ENCODE measurements around the gene UNG. TPM values are rescaled to one million over a fixed set of nuclear protein-coding genes. Genes with fewer than 3 reads are reported as not detected.

The UNG gene
- total and polyA plus RNA-seq, 2 of the 4 experiments (the other 2 are of a cell fraction) = 13.3 to 16.0 TPM

DNA sequence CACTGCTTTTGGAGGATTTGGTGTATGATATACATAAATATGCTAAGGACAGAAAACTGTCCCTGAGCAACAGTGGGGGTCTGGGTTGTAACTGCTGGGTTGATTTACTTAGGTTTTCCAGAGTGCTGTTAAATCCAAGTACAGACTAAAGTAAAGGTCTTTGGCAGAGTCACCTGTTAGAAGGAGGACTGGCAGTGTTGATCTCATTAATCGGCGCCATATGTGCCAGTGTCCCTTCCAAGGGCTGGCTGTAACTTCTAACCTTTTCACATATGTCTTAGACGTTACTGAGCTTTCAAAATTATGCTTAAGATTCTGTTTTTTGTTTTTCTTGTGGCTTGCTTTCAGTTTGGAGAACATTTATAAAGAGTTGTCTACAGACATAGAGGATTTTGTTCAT, 5.1 kb downstream of the UNG start:
- Histone ChIP-seq H2AK5ac (ENCODE audit: low read depth, low read length) (no peak overlapping the region), H3K79me1 (ENCODE audit: low read depth in 1 of 2, low read length in 2 of 2) (peaks cover 14 to 28% of the 10 kb centered on the region in 2 experiments), H2AFZ (replicated peaks; ENCODE audit: low read length, poor library complexity) (no peak overlapping the region), H3K9me3 (ENCODE audit: control insufficient read depth, insufficient read depth, low read length) (no peaks in the 10 kb centered on the region), H3K36me3 (ENCODE audit: control insufficient read depth, insufficient read depth, low read length) (peaks cover 38% of the 10 kb centered on the region), H2AK9ac (replicated peaks; ENCODE audit: low read depth, low read length, poor library complexity) (no peak overlapping the region), H4K20me1 (ENCODE audit: insufficient read depth, low read length) (no peaks in the 10 kb centered on the region), H4K5ac (ENCODE audit: low read depth, low read length) (no peak overlapping the region), H3K27me3 (ENCODE audit: control insufficient read depth, insufficient read depth, low read length) (no peaks in the 10 kb centered on the region), H3K14ac (replicated peaks; ENCODE audit: low read depth, low read length) (no peak overlapping the region), H2BK120ac (ENCODE audit: low read depth, low read length) (no peak overlapping the region), H2BK20ac (ENCODE audit: low read depth, low read length) (no peak overlapping the region), H3K18ac (ENCODE audit: low read depth, low read length) (no peak overlapping the region), H3K56ac (ENCODE audit: extremely low read depth, insufficient read depth, low read length) (no peak overlapping the region), H3K4me2 (ENCODE audit: low read depth, low read length) (no peak overlapping the region), H2BK15ac (ENCODE audit: low read depth, low read length) (no peak overlapping the region), H3K23ac (ENCODE audit: low read depth, low read length) (no peak overlapping the region), H3K27ac (ENCODE audit: insufficient read depth, low read length) (no peak overlapping the region), H3K9me1 (ENCODE audit: insufficient read depth, low read length) (0 out of 2 replicates have a peak, but pooled peaks cover 3% of the 10 kb centered on the region), H3K4me1 (ENCODE audit: control insufficient read depth, insufficient read depth, low read length) (no peaks in the 10 kb centered on the region), H4K8ac (ENCODE audit: low read depth in 2 of 2, low read length in 2 of 2) (no peak overlapping the region), H4K91ac (ENCODE audit: insufficient read depth, low read depth, low read length) (no peak overlapping the region), H3K9ac (ENCODE audit: low read depth, low read length) (no peak overlapping the region), H2BK5ac (ENCODE audit: low read depth, low read length, poor library complexity, severe bottlenecking) (no peak overlapping the region), H3K4me3 (ENCODE audit: insufficient read depth, low read depth, low read length) (no peak overlapping the region), H3K4ac (ENCODE audit: low read depth, low read length) (no peak overlapping the region)
- ChIA-PET CTCF (no interaction called here), POLR2A (ENCODE audit: unreplicated experiment) (no interaction called here)
- TF ChIP-seq MAZ (IDR thresholded peaks at IDR 0.05; ENCODE audit: borderline replicate concordance, low read depth, low read length) (no peak), RCOR1 (IDR thresholded peaks at IDR 0.05; ENCODE audit: insufficient replicate concordance, low read length) (no peak), CEBPB (IDR thresholded peaks at IDR 0.05; ENCODE audit: low read depth, low read length) (no peak), POLR2A (IDR thresholded peaks at IDR 0.05; ENCODE audit: low read depth, low read length) (no peak), CHD1 (IDR thresholded peaks at IDR 0.05; ENCODE audit: low read depth, low read length) (no peak), RFX5 (IDR thresholded peaks at IDR 0.05; ENCODE audit: low read depth, low read length) (no peak), NFE2L2 (IDR thresholded peaks at IDR 0.05; ENCODE audit: low read depth, low read length) (no peak)
- TF ChIP-seq, protein P1, sequence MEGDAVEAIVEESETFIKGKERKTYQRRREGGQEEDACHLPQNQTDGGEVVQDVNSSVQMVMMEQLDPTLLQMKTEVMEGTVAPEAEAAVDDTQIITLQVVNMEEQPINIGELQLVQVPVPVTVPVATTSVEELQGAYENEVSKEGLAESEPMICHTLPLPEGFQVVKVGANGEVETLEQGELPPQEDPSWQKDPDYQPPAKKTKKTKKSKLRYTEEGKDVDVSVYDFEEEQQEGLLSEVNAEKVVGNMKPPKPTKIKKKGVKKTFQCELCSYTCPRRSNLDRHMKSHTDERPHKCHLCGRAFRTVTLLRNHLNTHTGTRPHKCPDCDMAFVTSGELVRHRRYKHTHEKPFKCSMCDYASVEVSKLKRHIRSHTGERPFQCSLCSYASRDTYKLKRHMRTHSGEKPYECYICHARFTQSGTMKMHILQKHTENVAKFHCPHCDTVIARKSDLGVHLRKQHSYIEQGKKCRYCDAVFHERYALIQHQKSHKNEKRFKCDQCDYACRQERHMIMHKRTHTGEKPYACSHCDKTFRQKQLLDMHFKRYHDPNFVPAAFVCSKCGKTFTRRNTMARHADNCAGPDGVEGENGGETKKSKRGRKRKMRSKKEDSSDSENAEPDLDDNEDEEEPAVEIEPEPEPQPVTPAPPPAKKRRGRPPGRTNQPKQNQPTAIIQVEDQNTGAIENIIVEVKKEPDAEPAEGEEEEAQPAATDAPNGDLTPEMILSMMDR (conservative IDR thresholded peaks at IDR 0.05; ENCODE audit: low read depth, low read length) = no peak
- TF ChIP-seq, protein P2, sequence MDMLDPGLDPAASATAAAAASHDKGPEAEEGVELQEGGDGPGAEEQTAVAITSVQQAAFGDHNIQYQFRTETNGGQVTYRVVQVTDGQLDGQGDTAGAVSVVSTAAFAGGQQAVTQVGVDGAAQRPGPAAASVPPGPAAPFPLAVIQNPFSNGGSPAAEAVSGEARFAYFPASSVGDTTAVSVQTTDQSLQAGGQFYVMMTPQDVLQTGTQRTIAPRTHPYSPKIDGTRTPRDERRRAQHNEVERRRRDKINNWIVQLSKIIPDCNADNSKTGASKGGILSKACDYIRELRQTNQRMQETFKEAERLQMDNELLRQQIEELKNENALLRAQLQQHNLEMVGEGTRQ (IDR thresholded peaks at IDR 0.05; ENCODE audit: low read depth, low read length) = no peak
- dilution Hi-C loops (cut with HindIII; ENCODE audit: low sequenced_read_pairs, unreplicated experiment) (no loop called here), intact Hi-C loops (cut with micrococcal nuclease) (no loop called here), in situ Hi-C loops (cut with MboI; ENCODE audit: low sequenced_read_pairs) (no loop called here)
- WGBS, 2 experiments (ENCODE audit: extremely low coverage in 2 of 2, insufficient read length in 1 of 2) = 100% methylated on average over 2 of the region's 3 CpGs; no CpG with 5 or more reads in 1 of the 2 experiments
- BruUV-seq (replicated peaks) = no TSS peak
- DNase-seq (no peak), ATAC-seq (ENCODE audit: low read depth) (no peak)
